ENCODE results near the gene KY.

KY gene

GRCh38 chr3:134652409-134652831, 1.6 kb upstream of the KY start:
- TF ChIP-seq POLR2AphosphoS5 (IDR thresholded peaks at IDR 0.05; ENCODE audit: low read depth, low read length) (no peak), TAF1 (IDR thresholded peaks at IDR 0.05; ENCODE audit: borderline replicate concordance, low read depth, low read length) (no peak), POLR2A (IDR thresholded peaks at IDR 0.05; ENCODE audit: low read depth, low read length) (no peak)
- no peak for DNase-seq (ENCODE audit: insufficient read length)
- FAIRE-seq: no peak

- FAIRE-seq (no peak), DNase-seq (ENCODE audit: insufficient read length) (no peak)
- TF ChIP-seq POLR2A (IDR thresholded peaks at IDR 0.05; ENCODE audit: low read depth, low read length): no peak
- no peak for TF ChIP-seq TAF1 (IDR thresholded peaks at IDR 0.05; ENCODE audit: borderline replicate concordance, low read depth, low read length)
- TF ChIP-seq POLR2AphosphoS5 (IDR thresholded peaks at IDR 0.05; ENCODE audit: low read depth, low read length): no peak
These were observed 672 bp upstream of the KY start for GRCh38 chr3:134651347-134652041.

GRCh38 chr3:134649106-134649705, 1.6 kb downstream of the KY start:
- TF ChIP-seq TAF1 (IDR thresholded peaks at IDR 0.05; ENCODE audit: borderline replicate concordance, low read depth, low read length): no peak
- TF ChIP-seq POLR2AphosphoS5 (IDR thresholded peaks at IDR 0.05; ENCODE audit: low read depth, low read length): no peak
- TF ChIP-seq POLR2A (IDR thresholded peaks at IDR 0.05; ENCODE audit: low read depth, low read length): no peak
- no peak for DNase-seq (ENCODE audit: insufficient read length)
- FAIRE-seq: no peak

- TF ChIP-seq TAF1 (IDR thresholded peaks at IDR 0.05; ENCODE audit: borderline replicate concordance, low read depth, low read length) (no peak), POLR2AphosphoS5 (IDR thresholded peaks at IDR 0.05; ENCODE audit: low read depth, low read length) (no peak), POLR2A (IDR thresholded peaks at IDR 0.05; ENCODE audit: low read depth, low read length) (no peak)
- FAIRE-seq: no peak
- DNase-seq (ENCODE audit: insufficient read length): no peak
These were observed 2.7 kb downstream of the KY start for GRCh38 chr3:134647902-134648760.

- FAIRE-seq (no peak), DNase-seq (ENCODE audit: insufficient read length) (no peak)
- no peak for TF ChIP-seq POLR2A (IDR thresholded peaks at IDR 0.05; ENCODE audit: low read depth, low read length)
These were observed 4.7 kb downstream of the KY start for GRCh38 chr3:134646086-134646485.

- DNase-seq (ENCODE audit: insufficient read length) (no peak), FAIRE-seq (no peak)
- TF ChIP-seq TAF1 (IDR thresholded peaks at IDR 0.05; ENCODE audit: borderline replicate concordance, low read depth, low read length) (no peak), POLR2AphosphoS5 (IDR thresholded peaks at IDR 0.05; ENCODE audit: low read depth, low read length) (no peak), POLR2A (IDR thresholded peaks at IDR 0.05; ENCODE audit: low read depth, low read length) (no peak)
These were observed 5.3 kb downstream of the KY start for GRCh38 chr3:134645515-134645914.

GRCh38 chr3:134644731-134645514, 5.9 kb downstream of the KY start:
- TF ChIP-seq POLR2AphosphoS5 (IDR thresholded peaks at IDR 0.05; ENCODE audit: low read depth, low read length): no peak
- no peak for TF ChIP-seq POLR2A (IDR thresholded peaks at IDR 0.05; ENCODE audit: low read depth, low read length)
- no peak for TF ChIP-seq TAF1 (IDR thresholded peaks at IDR 0.05; ENCODE audit: borderline replicate concordance, low read depth, low read length)

GRCh38 chr3:134643150-134643675, 7.6 kb downstream of the KY start:
- DNase-seq (ENCODE audit: insufficient read length): no peak
- TF ChIP-seq POLR2A (IDR thresholded peaks at IDR 0.05; ENCODE audit: low read depth, low read length) (no peak), POLR2AphosphoS5 (IDR thresholded peaks at IDR 0.05; ENCODE audit: low read depth, low read length) (no peak), TAF1 (IDR thresholded peaks at IDR 0.05; ENCODE audit: borderline replicate concordance, low read depth, low read length) (no peak)
- FAIRE-seq: no peak

More at GRCh38 chr3:134644731-134645514, 5.9 kb downstream of the KY start:
- no peak for FAIRE-seq
- no peak for DNase-seq (ENCODE audit: insufficient read length)

GRCh38 chr3:134642445-134643149, 8.2 kb downstream of the KY start:
- DNase-seq (ENCODE audit: insufficient read length): no peak
- TF ChIP-seq POLR2AphosphoS5 (IDR thresholded peaks at IDR 0.05; ENCODE audit: low read depth, low read length): no peak
- TF ChIP-seq POLR2A (IDR thresholded peaks at IDR 0.05; ENCODE audit: low read depth, low read length): no peak
- no peak for TF ChIP-seq TAF1 (IDR thresholded peaks at IDR 0.05; ENCODE audit: borderline replicate concordance, low read depth, low read length)
- FAIRE-seq: no peak

GRCh38 chr3:134641671-134642300, 9.0 kb downstream of the KY start:
- TF ChIP-seq POLR2A (IDR thresholded peaks at IDR 0.05; ENCODE audit: low read depth, low read length) (no peak), TAF1 (IDR thresholded peaks at IDR 0.05; ENCODE audit: borderline replicate concordance, low read depth, low read length) (no peak), POLR2AphosphoS5 (IDR thresholded peaks at IDR 0.05; ENCODE audit: low read depth, low read length) (no peak)
- FAIRE-seq (no peak), DNase-seq (ENCODE audit: insufficient read length) (no peak)
